Neutrophil (primary cell): Measurements from ENCODE around the gene PTPRD.

Experiments used
- H3K27ac ChIP-seq: fragments of 200-600 bp; sonication (generic); 2 replicates; pipeline ENCODE4 v1.5.1; 2016; ENCODE audit warnings: mild to moderate bottlenecking, moderate library complexity
- H3K27me3 ChIP-seq: fragments of 200-600 bp; sonication (generic); 2 replicates; pipeline ENCODE4 v1.6.0; 2016; ENCODE audit warnings: mild to moderate bottlenecking
- H3K36me3 ChIP-seq: fragments of 200-600 bp; sonication (generic); 2 replicates; pipeline ENCODE4 v1.5.1; 2017
- H3K4me1 ChIP-seq, 2 experiments: fragments of 200-600 bp in 1 of 2; sonication (generic) in 1 of 2; 1 replicate in 1 of 2; 2 replicates in 1 of 2; pipeline versions ENCODE4 v1.5.1 to v1.6.1; 2013 to 2016; ENCODE audit warnings: low read depth in 1 of 2, low read length in 1 of 2, mild to moderate bottlenecking in 1 of 2, moderate library complexity in 1 of 2; ENCODE audit not compliant: control insufficient read depth in 1 of 2, insufficient read depth in 1 of 2
- H3K4me3 ChIP-seq, 2 experiments: fragments of 200-600 bp in 1 of 2; sonication (generic) in 1 of 2; 1 replicate in 1 of 2; 2 replicates in 1 of 2; pipeline ENCODE4 v1.5.1; 2013 to 2016; ENCODE audit warnings: low read depth in 1 of 2, low read length in 1 of 2, mild to moderate bottlenecking in 1 of 2, moderate library complexity in 1 of 2
- H3K9me3 ChIP-seq: fragments of 200-600 bp; sonication (generic); 2 replicates; pipeline ENCODE4 v1.5.1; 2016
- TF ChIP-seq, protein P1 (sequence below): fragments of 200-600 bp; sonication (generic); IDR thresholded peaks from 2 replicates; pipeline ENCODE4 v1.5.1; 2016; ENCODE audit warnings: antibody characterized with exemption

Gene PTPRD

GRCh38 chr9:9122230-9122875 is 1490.4 kb downstream of the PTPRD start:
- Histone ChIP-seq H3K4me1 (no peaks in the 10 kb centered on the region), H3K36me3 (no peaks in the 10 kb centered on the region), H3K27ac (no peak overlapping the region), H3K27me3 (no peaks in the 10 kb centered on the region), H3K4me3 (no peak overlapping the region), H3K9me3 (no peaks in the 10 kb centered on the region)
- TF ChIP-seq, protein P1, sequence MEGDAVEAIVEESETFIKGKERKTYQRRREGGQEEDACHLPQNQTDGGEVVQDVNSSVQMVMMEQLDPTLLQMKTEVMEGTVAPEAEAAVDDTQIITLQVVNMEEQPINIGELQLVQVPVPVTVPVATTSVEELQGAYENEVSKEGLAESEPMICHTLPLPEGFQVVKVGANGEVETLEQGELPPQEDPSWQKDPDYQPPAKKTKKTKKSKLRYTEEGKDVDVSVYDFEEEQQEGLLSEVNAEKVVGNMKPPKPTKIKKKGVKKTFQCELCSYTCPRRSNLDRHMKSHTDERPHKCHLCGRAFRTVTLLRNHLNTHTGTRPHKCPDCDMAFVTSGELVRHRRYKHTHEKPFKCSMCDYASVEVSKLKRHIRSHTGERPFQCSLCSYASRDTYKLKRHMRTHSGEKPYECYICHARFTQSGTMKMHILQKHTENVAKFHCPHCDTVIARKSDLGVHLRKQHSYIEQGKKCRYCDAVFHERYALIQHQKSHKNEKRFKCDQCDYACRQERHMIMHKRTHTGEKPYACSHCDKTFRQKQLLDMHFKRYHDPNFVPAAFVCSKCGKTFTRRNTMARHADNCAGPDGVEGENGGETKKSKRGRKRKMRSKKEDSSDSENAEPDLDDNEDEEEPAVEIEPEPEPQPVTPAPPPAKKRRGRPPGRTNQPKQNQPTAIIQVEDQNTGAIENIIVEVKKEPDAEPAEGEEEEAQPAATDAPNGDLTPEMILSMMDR, result no peak

GRCh38 chr9:9117866-9118265 is 1494.9 kb downstream of the PTPRD start:
- Histone ChIP-seq H3K4me3 (no peak overlapping the region), H3K27me3 (no peaks in the 10 kb centered on the region), H3K27ac (no peak overlapping the region), H3K36me3 (no peaks in the 10 kb centered on the region), H3K4me1 (no peaks in the 10 kb centered on the region), H3K9me3 (no peaks in the 10 kb centered on the region)
- TF ChIP-seq, protein P1, result no peak

GRCh38 chr9:9112001-9112720 is 1500.6 kb downstream of the PTPRD start:
- Histone ChIP-seq H3K9me3 (no peaks in the 10 kb centered on the region), H3K36me3 (no peaks in the 10 kb centered on the region), H3K27ac (no peak overlapping the region), H3K27me3 (no peaks in the 10 kb centered on the region), H3K4me1 (no peaks in the 10 kb centered on the region), H3K4me3 (no peak overlapping the region)
- TF ChIP-seq, protein P1, result no peak

DNA sequence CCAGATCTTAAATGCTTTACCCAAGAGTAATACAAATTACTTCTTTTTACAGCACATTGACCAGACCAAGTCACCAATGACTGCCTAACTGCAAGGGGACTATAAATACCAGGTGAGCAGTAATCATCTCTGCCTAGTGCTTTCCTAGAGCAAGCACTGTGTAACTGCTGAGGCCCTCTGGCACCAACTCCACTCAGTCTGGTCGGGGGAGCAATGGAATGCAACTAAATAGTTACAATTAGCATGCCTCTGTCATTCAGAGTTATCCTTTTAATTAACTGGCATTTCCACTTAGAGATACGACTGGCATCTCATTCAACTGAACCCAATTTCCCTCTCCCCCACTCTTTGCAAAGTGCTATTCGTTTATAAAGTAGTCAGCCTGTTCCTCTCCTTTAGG is 1504.2 kb downstream of the PTPRD start:
- no peak overlapping the region for H3K27ac ChIP-seq
- TF ChIP-seq, protein P1, result no peak
- H3K4me1 ChIP-seq, result no peaks in the 10 kb centered on the region
- no peaks in the 10 kb centered on the region for H3K27me3 ChIP-seq
- no peaks in the 10 kb centered on the region for H3K36me3 ChIP-seq
- no peak overlapping the region for H3K4me3 ChIP-seq
- no peaks in the 10 kb centered on the region for H3K9me3 ChIP-seq

- no peaks in the 10 kb centered on the region for H3K9me3 ChIP-seq
- no peak overlapping the region for H3K4me3 ChIP-seq
- H3K36me3 ChIP-seq, result no peaks in the 10 kb centered on the region
- no peak overlapping the region for H3K27ac ChIP-seq
- H3K4me1 ChIP-seq, result no peaks in the 10 kb centered on the region
- H3K27me3 ChIP-seq, result no peaks in the 10 kb centered on the region
- TF ChIP-seq, protein P1, result no peak
Observed at GRCh38 chr9:9102295-9102694, 1510.5 kb downstream of the PTPRD start.
